DND-41 (cell line): ENCODE data around the gene CCND1.

Experiments
- CTCF ChIP-seq: IDR thresholded peaks from 2 replicates; pipeline ENCODE4 v1.5.1; 2012; ENCODE audit warnings: borderline replicate concordance, low read length, moderate library complexity, mild to moderate bottlenecking; ENCODE audit not compliant: poor library complexity, severe bottlenecking; ENCODE audit errors: extremely low read depth
- EZH2 ChIP-seq: IDR thresholded peaks from 3 replicates; pipeline ENCODE4 v1.6.1; 2012; ENCODE audit warnings: borderline replicate concordance, low read depth, mild to moderate bottlenecking, moderate library complexity, low read length, inconsistent platforms; ENCODE audit not compliant: severe bottlenecking

DNA sequence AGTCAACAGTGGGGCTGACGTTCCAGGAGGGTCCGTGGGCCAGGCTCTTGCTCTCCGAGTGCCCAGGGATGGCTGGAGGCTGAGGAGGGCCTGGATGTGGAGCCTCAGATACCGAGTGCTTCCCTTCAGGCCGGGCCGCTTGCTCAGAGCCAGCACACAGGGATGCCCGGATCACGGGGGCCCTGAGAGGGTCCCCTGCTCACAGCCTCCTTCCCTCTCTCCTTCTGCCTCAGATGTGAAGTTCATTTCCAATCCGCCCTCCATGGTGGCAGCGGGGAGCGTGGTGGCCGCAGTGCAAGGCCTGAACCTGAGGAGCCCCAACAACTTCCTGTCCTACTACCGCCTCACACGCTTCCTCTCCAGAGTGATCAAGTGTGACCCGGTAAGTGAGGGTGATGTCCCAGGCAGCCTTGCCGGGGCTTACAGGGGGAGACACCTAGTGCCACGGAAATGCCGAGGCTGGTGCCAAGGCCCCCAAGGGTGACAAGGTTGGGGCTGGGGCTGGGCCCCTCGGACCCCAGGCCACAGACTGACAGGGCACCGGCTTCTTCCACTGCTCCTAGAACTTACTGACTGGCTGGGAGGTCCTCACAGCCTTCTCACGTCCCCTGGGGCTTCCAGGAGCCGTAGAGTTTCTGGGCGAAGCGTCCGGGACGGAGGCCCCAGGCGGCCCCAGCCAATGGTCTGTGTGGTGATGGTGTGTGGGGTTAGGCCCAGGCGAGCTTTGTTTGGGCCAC lies 7.0 kb downstream of the CCND1 start:
- no peak for TF ChIP-seq CTCF
- no peak for TF ChIP-seq EZH2
